ENCODE data around the gene SH2D6. TPM values are rescaled to one million over a fixed set of nuclear protein-coding genes. Genes with fewer than 3 reads are reported as not detected.
A peak's percentile ranks its signal among the peaks of the same experiment; 100 is the strongest.

Gene SH2D6
- total and polyA plus RNA-seq, 2 donors (not counting 1 experiment from before 2014, with no cell fraction given): 0.27 to 1.6 TPM

GRCh38 chr2:85390941-85391669 lies 27.4 kb upstream of the SH2D6 start:
- Histone ChIP-seq H3K4me3 (ENCODE audit: control extremely low read depth in 1 of 5, extremely low read depth in 1 of 5, insufficient read depth in 1 of 5, low read depth in 2 of 5, low read length in 4 of 5) (no peak overlapping the region), H3K9me3 (ENCODE audit: control extremely low read depth in 1 of 3, control insufficient read depth in 2 of 3, insufficient read depth in 1 of 3, low read length in 2 of 3) (no peaks in the 10 kb centered on the region), H4K20me1 (ENCODE audit: control insufficient read depth, insufficient read depth, low read length, poor library complexity, severe bottlenecking) (no peaks in the 10 kb centered on the region), H2AFZ (ENCODE audit: insufficient read depth, low read depth, low read length, poor library complexity, severe bottlenecking) (no peak overlapping the region), H3K79me2 (ENCODE audit: control insufficient read depth, insufficient read depth, low read length) (no peaks in the 10 kb centered on the region), H3K4me2 (replicated peaks; ENCODE audit: low read depth, low read length, poor library complexity, severe bottlenecking) (no peak overlapping the region), H3K4me1 (ENCODE audit: control insufficient read depth in 2 of 2, insufficient read depth in 2 of 2, low read length in 2 of 2) (peaks cover 25 to 26% of the 10 kb centered on the region in 2 donors), H3K27me3 (replicated peaks in 1 of 4; ENCODE audit: control extremely low read depth in 1 of 4, control insufficient read depth in 3 of 4, insufficient read depth in 4 of 4, low read length in 3 of 4) (no peaks in the 10 kb centered on the region), H3K27ac (ENCODE audit: low read length in 2 of 2) (peak overlapping the region; percentile 68 to 81), H3K9ac (ENCODE audit: low read length) (no peak overlapping the region), H3K36me3 (replicated peaks in 1 of 2; ENCODE audit: control extremely low read depth in 1 of 2, control insufficient read depth in 1 of 2, extremely low read depth in 1 of 2, insufficient read depth in 2 of 2, low read length in 1 of 2) (peaks cover 0 to 58% of the 10 kb centered on the region in 2 experiments)
- H3K4me1 Mint-ChIP-seq: peaks cover 31% of the 10 kb centered on the region
- no peaks in the 10 kb centered on the region for H3K27me3 Mint-ChIP-seq
- peak; percentile 81 for TF ChIP-seq CTCF (IDR thresholded peaks at IDR 0.05)
- TF ChIP-seq EZH2 (IDR thresholded peaks at IDR 0.05; ENCODE audit: borderline replicate concordance, insufficient read depth, low read depth, low read length, poor library complexity, severe bottlenecking): no peak
- ATAC-seq (ENCODE audit: low read depth) (peak; percentile 25), DNase-seq (peak; percentile 80)
- WGBS (ENCODE audit: insufficient coverage): 97% methylated on average over 7 of the region's 11 CpGs
- H3K9me3 Mint-ChIP-seq (ENCODE audit: insufficient read depth): no peaks in the 10 kb centered on the region
- H3K27ac Mint-ChIP-seq: peak overlapping the region; percentile 71
- CTCF ChIA-PET: interaction anchor here (0.7 to 7.9 kb wide), 15 partner anchors 14 to 246 kb away, joined by 3 to 182 read pairs (median 4); partner anchors contain the start of genes GGCX, MAT2A, RNF181 and SH2D6
- POLR2A ChIA-PET: interaction anchor here (0.7 to 2.6 kb wide), 10 partner anchors 18 to 284 kb away, joined by 3 to 14 read pairs (median 4); partner anchors contain the start of genes C2orf68, CAPG, MAT2A and SH2D6
- intact Hi-C loops (cut with micrococcal nuclease): loop anchor here (1.0 to 5.0 kb wide), 4 partner anchors 64 to 316 kb away; partner anchors contain the start of genes TGOLN2 and TMEM150A
- H3K4me3 Mint-ChIP-seq: peak overlapping the region; percentile 15

GRCh38 chr2:85393836-85394235 lies 24.7 kb upstream of the SH2D6 start:
- no peaks in the 10 kb centered on the region for H3K79me2 ChIP-seq (ENCODE audit: control insufficient read depth, insufficient read depth, low read length)
- DNase-seq (no peak), ATAC-seq (ENCODE audit: low read depth) (no peak)
- H3K4me2 ChIP-seq (replicated peaks; ENCODE audit: low read depth, low read length, poor library complexity, severe bottlenecking): no peak overlapping the region
- H3K27ac ChIP-seq (ENCODE audit: low read length in 2 of 2): peak overlapping the region; percentile 68 to 81
- no peak for TF ChIP-seq CTCF (IDR thresholded peaks at IDR 0.05)
- no peak for TF ChIP-seq EZH2 (IDR thresholded peaks at IDR 0.05; ENCODE audit: borderline replicate concordance, insufficient read depth, low read depth, low read length, poor library complexity, severe bottlenecking)
- H3K27me3 Mint-ChIP-seq: no peaks in the 10 kb centered on the region
- H3K27ac Mint-ChIP-seq: peak overlapping the region; percentile 69
- peaks cover 1 to 70% of the 10 kb centered on the region in 2 experiments for H3K36me3 ChIP-seq (replicated peaks in 1 of 2; ENCODE audit: control extremely low read depth in 1 of 2, control insufficient read depth in 1 of 2, extremely low read depth in 1 of 2, insufficient read depth in 2 of 2, low read length in 1 of 2)
- ChIA-PET POLR2A (interaction anchor here (1.0 to 1.8 kb wide), 2 partner anchors 15 to 20 kb away, joined by 4 to 12 read pairs; no protein-coding TSS in a partner anchor), CTCF (interaction anchor here (2.4 to 7.9 kb wide), 4 partner anchors 11 to 158 kb away, joined by 6 to 182 read pairs (median 56); partner anchors contain the start of gene SH2D6)
- H3K9me3 Mint-ChIP-seq (ENCODE audit: insufficient read depth): no peaks in the 10 kb centered on the region
- WGBS (ENCODE audit: insufficient coverage): 100% methylated on average over 4 of the region's 4 CpGs
- intact Hi-C loops (cut with micrococcal nuclease): loop anchor here (2.0 to 5.0 kb wide), 3 partner anchors 67 to 208 kb away; partner anchors contain the start of genes MAT2A, TGOLN2 and TMEM150A
- H3K27me3 ChIP-seq (replicated peaks in 1 of 4; ENCODE audit: control extremely low read depth in 1 of 4, control insufficient read depth in 3 of 4, insufficient read depth in 4 of 4, low read length in 3 of 4): no peaks in the 10 kb centered on the region
- peaks cover 25 to 26% of the 10 kb centered on the region in 2 donors for H3K4me1 ChIP-seq (ENCODE audit: control insufficient read depth in 2 of 2, insufficient read depth in 2 of 2, low read length in 2 of 2)
- H2AFZ ChIP-seq (ENCODE audit: insufficient read depth, low read depth, low read length, poor library complexity, severe bottlenecking): no peak overlapping the region
- peaks cover 31% of the 10 kb centered on the region for H3K4me1 Mint-ChIP-seq
- no peaks in the 10 kb centered on the region for H4K20me1 ChIP-seq (ENCODE audit: control insufficient read depth, insufficient read depth, low read length, poor library complexity, severe bottlenecking)
- H3K9ac ChIP-seq (ENCODE audit: low read length): no peak overlapping the region
- H3K4me3 ChIP-seq (ENCODE audit: control extremely low read depth in 1 of 5, extremely low read depth in 1 of 5, insufficient read depth in 1 of 5, low read depth in 2 of 5, low read length in 4 of 5): no peak overlapping the region
- no peaks in the 10 kb centered on the region for H3K9me3 ChIP-seq (ENCODE audit: control extremely low read depth in 1 of 3, control insufficient read depth in 2 of 3, insufficient read depth in 1 of 3, low read length in 2 of 3)
- H3K4me3 Mint-ChIP-seq: no peak overlapping the region

Measured in B cell (primary cell).